ENCODE measurements around the gene TP53.

TP53 gene

GRCh38 chr17:7714721-7715594 is 27.7 kb upstream of the TP53 start:
- Histone ChIP-seq H3K4me3 (ENCODE audit: low read length) (no peak overlapping the region), H3K9me3 (ENCODE audit: insufficient read depth, low read depth, low read length) (no peaks in the 10 kb centered on the region), H3K9ac (ENCODE audit: low read depth, low read length) (no peak overlapping the region), H3K36me3 (ENCODE audit: insufficient read depth, low read length) (no peaks in the 10 kb centered on the region), H3K27me3 (ENCODE audit: insufficient read depth, low read length) (peaks cover 22% of the 10 kb centered on the region), H3K27ac (ENCODE audit: low read depth, low read length) (no peak overlapping the region), H3K4me1 (ENCODE audit: insufficient read depth, low read length) (peaks cover 19% of the 10 kb centered on the region)
- WGBS = 85% methylated on average over 9 of the region's 10 CpGs

DNA sequence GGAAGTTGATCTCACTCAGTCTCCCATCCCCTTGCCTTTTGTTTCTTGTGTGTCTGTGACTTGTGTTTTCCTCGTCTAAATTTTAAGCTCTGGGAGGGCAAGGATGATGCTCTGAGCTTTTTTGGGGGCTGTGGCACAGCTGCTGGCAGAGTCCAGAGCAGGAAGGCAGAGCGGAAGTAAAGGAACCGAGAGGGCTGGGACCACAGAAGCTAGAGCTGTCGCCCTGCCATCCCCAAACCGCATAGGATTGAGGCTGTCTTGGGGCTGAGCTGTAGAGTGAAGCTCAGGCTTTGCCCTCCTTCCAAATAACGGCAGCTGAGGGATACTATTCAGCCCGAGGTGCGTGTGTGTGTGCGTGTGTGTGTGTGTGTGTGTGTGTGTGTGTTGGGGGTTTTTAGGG is 26.5 kb upstream of the TP53 start:
- Histone ChIP-seq H3K9me3 (ENCODE audit: insufficient read depth, low read depth, low read length) (no peaks in the 10 kb centered on the region), H3K27me3 (ENCODE audit: insufficient read depth, low read length) (peaks cover 13% of the 10 kb centered on the region), H3K36me3 (ENCODE audit: insufficient read depth, low read length) (no peaks in the 10 kb centered on the region), H3K4me3 (ENCODE audit: low read length) (no peak overlapping the region), H3K9ac (ENCODE audit: low read depth, low read length) (no peak overlapping the region), H3K27ac (ENCODE audit: low read depth, low read length) (no peak overlapping the region), H3K4me1 (ENCODE audit: insufficient read depth, low read length) (peaks cover 19% of the 10 kb centered on the region)
- WGBS = 65% methylated on average over 9 of the region's 9 CpGs

- WGBS = 19% methylated on average over 17 of the region's 19 CpGs
- Histone ChIP-seq H3K9ac (ENCODE audit: low read depth, low read length) (no peak overlapping the region), H3K27me3 (ENCODE audit: insufficient read depth, low read length) (peaks cover 3% of the 10 kb centered on the region; the same call in 1 of the 2 replicates), H3K27ac (ENCODE audit: low read depth, low read length) (no peak overlapping the region), H3K36me3 (ENCODE audit: insufficient read depth, low read length) (no peaks in the 10 kb centered on the region), H3K4me3 (ENCODE audit: low read length) (no peak overlapping the region), H3K9me3 (ENCODE audit: insufficient read depth, low read depth, low read length) (no peaks in the 10 kb centered on the region), H3K4me1 (ENCODE audit: insufficient read depth, low read length) (peaks cover 16% of the 10 kb centered on the region)
Measured at GRCh38 chr17:7712111-7712771, 25.0 kb upstream of the TP53 start.

GRCh38 chr17:7711051-7711755 is 23.9 kb upstream of the TP53 start:
- peaks cover 10% of the 10 kb centered on the region for H3K27me3 ChIP-seq (ENCODE audit: insufficient read depth, low read length)
- 71% methylated on average over 5 of the region's 7 CpGs for WGBS
- no peaks in the 10 kb centered on the region for H3K9me3 ChIP-seq (ENCODE audit: insufficient read depth, low read depth, low read length)
- no peak overlapping the region for H3K4me3 ChIP-seq (ENCODE audit: low read length)
- H3K9ac ChIP-seq (ENCODE audit: low read depth, low read length) = no peak overlapping the region
- peaks cover 11% of the 10 kb centered on the region for H3K4me1 ChIP-seq (ENCODE audit: insufficient read depth, low read length)
- no peak overlapping the region for H3K27ac ChIP-seq (ENCODE audit: low read depth, low read length)
- H3K36me3 ChIP-seq (ENCODE audit: insufficient read depth, low read length) = no peaks in the 10 kb centered on the region

DNA sequence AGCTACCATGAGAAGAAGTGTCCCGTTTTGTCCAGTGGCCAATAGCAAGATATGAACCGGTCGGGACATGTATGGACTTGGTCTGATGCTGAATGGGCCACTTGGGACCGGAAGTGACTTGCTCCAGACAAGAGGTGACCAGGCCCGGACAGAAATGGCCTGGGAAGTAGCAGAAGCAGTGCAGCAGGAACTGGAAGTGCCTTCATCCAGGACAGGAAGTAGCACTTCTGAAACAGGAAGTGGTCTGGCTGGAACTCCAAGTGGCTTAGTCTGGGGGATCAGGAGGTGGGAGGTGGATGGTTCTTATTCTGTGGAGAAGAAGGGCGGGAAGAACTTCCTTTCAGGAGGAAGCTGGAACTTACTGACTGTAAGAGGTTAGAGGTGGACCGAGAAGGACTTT is 23.0 kb upstream of the TP53 start:
- 85% methylated on average over 7 of the region's 7 CpGs for WGBS
- H3K27me3 ChIP-seq (ENCODE audit: insufficient read depth, low read length) = peaks cover 17% of the 10 kb centered on the region
- H3K36me3 ChIP-seq (ENCODE audit: insufficient read depth, low read length) = no peaks in the 10 kb centered on the region
- no peak overlapping the region for H3K4me3 ChIP-seq (ENCODE audit: low read length)
- H3K9ac ChIP-seq (ENCODE audit: low read depth, low read length) = no peak overlapping the region
- no peaks in the 10 kb centered on the region for H3K9me3 ChIP-seq (ENCODE audit: insufficient read depth, low read depth, low read length)
- peaks cover 6% of the 10 kb centered on the region; the same call in 1 of the 2 replicates for H3K4me1 ChIP-seq (ENCODE audit: insufficient read depth, low read length)
- H3K27ac ChIP-seq (ENCODE audit: low read depth, low read length) = no peak overlapping the region

DNA sequence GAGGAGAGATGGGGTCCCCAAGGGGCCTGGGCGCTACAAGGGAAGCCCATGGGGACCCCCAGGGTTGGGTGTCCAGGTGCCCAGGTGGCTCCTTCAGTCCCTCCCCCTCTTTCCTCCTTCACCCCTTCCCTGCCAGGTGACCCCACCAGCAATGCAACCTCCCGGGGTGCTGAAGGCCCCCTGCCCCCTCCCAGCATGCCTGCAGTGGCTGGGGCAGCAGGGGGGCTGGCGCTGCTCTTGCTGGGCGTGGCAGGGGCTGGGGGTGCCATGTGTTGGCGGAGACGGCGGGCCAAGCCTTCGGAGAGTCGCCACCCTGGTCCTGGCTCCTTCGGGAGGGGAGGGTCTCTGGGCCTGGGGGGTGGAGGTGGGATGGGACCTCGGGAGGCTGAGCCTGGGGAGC is 21.7 kb upstream of the TP53 start:
- Histone ChIP-seq H3K4me1 (ENCODE audit: insufficient read depth, low read length) (peaks cover 8% of the 10 kb centered on the region), H3K4me3 (ENCODE audit: low read length) (no peak overlapping the region), H3K9me3 (ENCODE audit: insufficient read depth, low read depth, low read length) (no peaks in the 10 kb centered on the region), H3K27ac (ENCODE audit: low read depth, low read length) (no peak overlapping the region), H3K9ac (ENCODE audit: low read depth, low read length) (no peak overlapping the region), H3K36me3 (ENCODE audit: insufficient read depth, low read length) (no peaks in the 10 kb centered on the region), H3K27me3 (ENCODE audit: insufficient read depth, low read length) (peaks cover 17% of the 10 kb centered on the region)
- WGBS = 91% methylated on average over 11 of the region's 11 CpGs

GRCh38 chr17:7707858-7708750 is 20.8 kb upstream of the TP53 start:
- WGBS = 89% methylated on average over 22 of the region's 22 CpGs
- no peak overlapping the region for H3K9ac ChIP-seq (ENCODE audit: low read depth, low read length)

GRCh38 chr17:7707446-7707845 is 20.2 kb upstream of the TP53 start:
- Histone ChIP-seq H3K36me3 (ENCODE audit: insufficient read depth, low read length) (no peaks in the 10 kb centered on the region), H3K9ac (ENCODE audit: low read depth, low read length) (no peak overlapping the region), H3K4me1 (ENCODE audit: insufficient read depth, low read length) (peaks cover 14% of the 10 kb centered on the region), H3K27ac (ENCODE audit: low read depth, low read length) (no peak overlapping the region), H3K9me3 (ENCODE audit: insufficient read depth, low read depth, low read length) (no peaks in the 10 kb centered on the region), H3K27me3 (ENCODE audit: insufficient read depth, low read length) (peaks cover 17% of the 10 kb centered on the region), H3K4me3 (ENCODE audit: low read length) (no peak overlapping the region)
- 79% methylated on average over 9 of the region's 9 CpGs for WGBS

More at GRCh38 chr17:7707858-7708750, 20.8 kb upstream of the TP53 start:
- no peaks in the 10 kb centered on the region for H3K9me3 ChIP-seq (ENCODE audit: insufficient read depth, low read depth, low read length)
- no peak overlapping the region for H3K27ac ChIP-seq (ENCODE audit: low read depth, low read length)
- H3K4me3 ChIP-seq (ENCODE audit: low read length) = no peak overlapping the region
- peaks cover 14% of the 10 kb centered on the region for H3K4me1 ChIP-seq (ENCODE audit: insufficient read depth, low read length)
- no peaks in the 10 kb centered on the region for H3K36me3 ChIP-seq (ENCODE audit: insufficient read depth, low read length)
- H3K27me3 ChIP-seq (ENCODE audit: insufficient read depth, low read length) = peaks cover 17% of the 10 kb centered on the region

- 89% methylated on average over 2 of the region's 3 CpGs for WGBS
Measured at GRCh38 chr17:7706631-7707354, 19.5 kb upstream of the TP53 start.

More at GRCh38 chr17:7706631-7707354, 19.5 kb upstream of the TP53 start:
- H3K27ac ChIP-seq (ENCODE audit: low read depth, low read length) = no peak overlapping the region
- H3K9ac ChIP-seq (ENCODE audit: low read depth, low read length) = no peak overlapping the region
- H3K4me3 ChIP-seq (ENCODE audit: low read length) = peak overlapping the region; percentile 64; the same call in 1 of the 2 replicates
- peaks cover 14% of the 10 kb centered on the region for H3K4me1 ChIP-seq (ENCODE audit: insufficient read depth, low read length)
- peaks cover 16% of the 10 kb centered on the region for H3K27me3 ChIP-seq (ENCODE audit: insufficient read depth, low read length)
- no peaks in the 10 kb centered on the region; the same call in 1 of the 2 replicates for H3K36me3 ChIP-seq (ENCODE audit: insufficient read depth, low read length)
- H3K9me3 ChIP-seq (ENCODE audit: insufficient read depth, low read depth, low read length) = no peaks in the 10 kb centered on the region
